Transverse colon (tissue), 4 donors: ENCODE results near the gene TCF3. TPM values are rescaled to one million over a fixed set of nuclear protein-coding genes. Genes with fewer than 3 reads are reported as not detected.

Experiments used
- DNase-seq: peaks from one replicate; pipeline ENCODE4 v3.0.0-alpha.2; 2019
- H3K27ac ChIP-seq, 4 donors: fragments of 200-600 bp; sonication (generic); 2 replicates each; pipeline ENCODE4 v1.5.1; 2016 to 2018; ENCODE audit warnings: inconsistent platforms in 4 of 4
- H3K27me3 ChIP-seq: fragments of 200-600 bp; sonication (generic); 2 replicates; pipeline ENCODE4 v1.5.1; 2017; ENCODE audit warnings: inconsistent platforms
- H3K36me3 ChIP-seq, 4 donors: fragments of 200-600 bp; sonication (generic); 2 replicates each; pipeline ENCODE4 v1.5.1; 2017 to 2019; ENCODE audit warnings: inconsistent platforms in 4 of 4
- H3K4me1 ChIP-seq, 4 donors: fragments of 200-600 bp; sonication (generic); 2 replicates each; pipeline ENCODE4 v1.5.1; 2017 to 2020; ENCODE audit warnings: inconsistent platforms in 4 of 4
- H3K4me3 ChIP-seq, 4 donors: fragments of 200-600 bp; sonication (generic); 1 replicate in 1 of 4; 2 replicates in 3 of 4; pipeline versions ENCODE4 v1.5.1 to v1.6.1; 2017 to 2019; ENCODE audit warnings: inconsistent platforms in 4 of 4
- H3K9me3 ChIP-seq, 2 donors: fragments of 200-600 bp; sonication (generic); 2 replicates each; pipeline ENCODE4 v1.5.1; 2017 to 2019; ENCODE audit warnings: inconsistent platforms in 2 of 2
- EP300 ChIP-seq: sonication (generic); formaldehyde crosslinking; IDR thresholded peaks from one replicate; pipeline ENCODE4 v1.6.1; 2017; ENCODE audit warnings: antibody characterized with exemption, low read depth
- POLR2A ChIP-seq: fragments of 450-650 bp; IDR thresholded peaks from one replicate; pipeline ENCODE4 v1.6.1; 2016; ENCODE audit warnings: antibody characterized with exemption, mild to moderate bottlenecking, moderate library complexity
- POLR2AphosphoS5 ChIP-seq, 3 donors: sonication (generic); formaldehyde crosslinking; IDR thresholded peaks; one replicate each; pipeline ENCODE4 v1.6.1; 2016; ENCODE audit warnings: antibody characterized with exemption in 3 of 3
- WGBS, 2 donors: methylation state at CpG; one replicate each; pipeline ENCODE4 v1.1.5; 2018; ENCODE audit warnings: low coverage in 1 of 2; 5-methylcytosine and 5-hydroxymethylcytosine counted together
- in situ Hi-C, 4 donors: fragments of 200-750 bp; cut with MboI; loops; one replicate each; pipeline versions ENCODE4 v1.15.0 to v1.15.1; 2017; ENCODE audit warnings: low sequenced_read_pairs in 3 of 4, low pct_ligation_motif_present in 1 of 4, low pct_unique_long_range_greater_than_20kb in 1 of 4
- intact Hi-C: fragments of 100-400 bp; cut with DNase I; formaldehyde crosslinking; loops from one replicate; pipeline ENCODE4 v1.15.1; 2023; ENCODE audit warnings: low total_unique reads
- total RNA-seq, 4 donors: library from RNA; depleted of rRNA; stranded (reverse); fragments of >200 nt; gene quantifications; one replicate each; pipeline ENCODE4 v1.1.0, GENCODE V29; 2016
- TF ChIP-seq, protein P1 (sequence below), 5 experiments: fragments of 200-600 bp in 3 of 5; fragments of 450-650 bp in 2 of 5; sonication (generic) in 3 of 5; IDR thresholded peaks; 1 replicate in 2 of 5; 2 replicates in 3 of 5; pipeline ENCODE4 v1.5.1; 2016 to 2017; ENCODE audit warnings: antibody characterized with exemption in 5 of 5, inconsistent platforms in 3 of 5, mild to moderate bottlenecking in 2 of 5, moderate library complexity in 1 of 5

TCF3 gene
- total RNA-seq, 4 donors from 2014 or later, result 55.9 to 160 (median 79.7) TPM

DNA sequence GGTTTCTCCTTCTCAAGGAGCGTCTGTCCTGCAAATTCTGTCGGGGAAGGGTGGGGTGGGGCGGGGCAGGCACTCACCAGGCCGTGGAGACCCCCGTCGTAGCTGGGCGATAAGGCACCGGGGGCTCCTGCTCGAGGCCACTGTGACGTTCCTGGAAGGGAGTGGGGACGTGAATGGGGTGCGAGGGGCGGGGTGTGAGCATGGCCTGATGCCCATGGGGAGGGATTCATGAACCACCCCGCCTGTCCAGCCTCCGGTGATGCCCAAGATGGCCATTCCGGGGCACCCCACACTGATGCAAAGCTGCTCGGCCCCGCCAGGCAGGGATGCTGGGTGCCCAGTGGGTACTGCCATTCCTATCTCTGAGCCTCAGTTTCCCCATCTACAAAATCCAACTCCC is 32.7 kb downstream of the TCF3 start:
- 88% methylated on average over 18 of the region's 18 CpGs; no CpG with 5 or more reads in 1 of the 2 donors for WGBS, 2 donors
- H3K4me3 ChIP-seq, result no peak overlapping the region
- H3K9me3 ChIP-seq, result no peaks in the 10 kb centered on the region
- no peak for TF ChIP-seq POLR2A
- no peak for TF ChIP-seq EP300
- no peak for TF ChIP-seq POLR2AphosphoS5 (IDR thresholded peaks at IDR 0.05)
- TF ChIP-seq, protein P1, sequence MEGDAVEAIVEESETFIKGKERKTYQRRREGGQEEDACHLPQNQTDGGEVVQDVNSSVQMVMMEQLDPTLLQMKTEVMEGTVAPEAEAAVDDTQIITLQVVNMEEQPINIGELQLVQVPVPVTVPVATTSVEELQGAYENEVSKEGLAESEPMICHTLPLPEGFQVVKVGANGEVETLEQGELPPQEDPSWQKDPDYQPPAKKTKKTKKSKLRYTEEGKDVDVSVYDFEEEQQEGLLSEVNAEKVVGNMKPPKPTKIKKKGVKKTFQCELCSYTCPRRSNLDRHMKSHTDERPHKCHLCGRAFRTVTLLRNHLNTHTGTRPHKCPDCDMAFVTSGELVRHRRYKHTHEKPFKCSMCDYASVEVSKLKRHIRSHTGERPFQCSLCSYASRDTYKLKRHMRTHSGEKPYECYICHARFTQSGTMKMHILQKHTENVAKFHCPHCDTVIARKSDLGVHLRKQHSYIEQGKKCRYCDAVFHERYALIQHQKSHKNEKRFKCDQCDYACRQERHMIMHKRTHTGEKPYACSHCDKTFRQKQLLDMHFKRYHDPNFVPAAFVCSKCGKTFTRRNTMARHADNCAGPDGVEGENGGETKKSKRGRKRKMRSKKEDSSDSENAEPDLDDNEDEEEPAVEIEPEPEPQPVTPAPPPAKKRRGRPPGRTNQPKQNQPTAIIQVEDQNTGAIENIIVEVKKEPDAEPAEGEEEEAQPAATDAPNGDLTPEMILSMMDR (IDR thresholded peaks at IDR 0.05), result no peak
- H3K27ac ChIP-seq, result no peak overlapping the region
- H3K36me3 ChIP-seq, result peaks cover 0 to 12% (median 5%) of the 10 kb centered on the region in 4 donors
- no peaks in the 10 kb centered on the region for H3K27me3 ChIP-seq
- in situ Hi-C loops (no loop called here), intact Hi-C loops (no loop called here)
- no peaks in the 10 kb centered on the region for H3K4me1 ChIP-seq
- no peak for DNase-seq

- no peak for DNase-seq
- no peak overlapping the region for H3K4me3 ChIP-seq
- in situ Hi-C loops (no loop called here), intact Hi-C loops (no loop called here)
- H3K9me3 ChIP-seq, result no peaks in the 10 kb centered on the region
- no peaks in the 10 kb centered on the region for H3K4me1 ChIP-seq
- no peaks in the 10 kb centered on the region for H3K27me3 ChIP-seq
- no peak for TF ChIP-seq POLR2A
- H3K27ac ChIP-seq, result no peak overlapping the region
- peaks cover 0 to 18% (median 7%) of the 10 kb centered on the region in 4 donors for H3K36me3 ChIP-seq
- WGBS, 2 donors, result 91% methylated on average over 24 of the region's 26 CpGs; no CpG with 5 or more reads in 1 of the 2 donors
Measured at GRCh38 chr19:1619094-1619439, 33.3 kb downstream of the TCF3 start.

GRCh38 chr19:1618157-1619093 is 34.0 kb downstream of the TCF3 start:
- H3K9me3 ChIP-seq, result no peaks in the 10 kb centered on the region
- in situ Hi-C loops, result no loop called here
- peaks cover 0 to 21% (median 10%) of the 10 kb centered on the region in 4 donors for H3K36me3 ChIP-seq
- TF ChIP-seq POLR2A, result no peak
- TF ChIP-seq, protein P1 (IDR thresholded peaks at IDR 0.05), result peak; percentile 36 to 60 (median 45)
- intact Hi-C loops, result no loop called here
- DNase-seq, result peak; percentile 60
- no peaks in the 10 kb centered on the region for H3K27me3 ChIP-seq
- no peaks in the 10 kb centered on the region for H3K4me1 ChIP-seq
- H3K4me3 ChIP-seq, result no peak overlapping the region
- 81% methylated on average over 24 of the region's 24 CpGs; no CpG with 5 or more reads in 1 of the 2 donors for whole genome bisulfite sequencing, 2 donors
- H3K27ac ChIP-seq, result peak overlapping the region in 2 of 4 donors; percentile 49 to 58

- no peaks in the 10 kb centered on the region for H3K27me3 ChIP-seq
- TF ChIP-seq EP300 (no peak), POLR2A (no peak), POLR2AphosphoS5 (IDR thresholded peaks at IDR 0.05) (no peak)
- TF ChIP-seq, protein P1 (IDR thresholded peaks at IDR 0.05), result no peak
- H3K4me3 ChIP-seq, result no peak overlapping the region
- 58 to 75% methylated on average over 3 to 4 of the region's 4 CpGs for WGBS, 2 donors
- H3K9me3 ChIP-seq, result no peaks in the 10 kb centered on the region
- H3K27ac ChIP-seq, result peak overlapping the region in 3 of 4 donors; percentile 16 to 58 (median 49)
- intact Hi-C loops, result loop anchor here (1.0 kb wide), 1 partner anchor 48 kb away; no protein-coding TSS in a partner anchor
- no peak for DNase-seq
- H3K36me3 ChIP-seq, result peaks cover 0 to 21% (median 10%) of the 10 kb centered on the region in 4 donors
- in situ Hi-C loops, result no loop called here
- no peaks in the 10 kb centered on the region for H3K4me1 ChIP-seq
Measured at GRCh38 chr19:1616875-1617274, 35.5 kb downstream of the TCF3 start.
